CD4-positive, CD25-positive, alpha-beta regulatory T cell (primary cell): Measurements from ENCODE around the gene SLC35B2. TPM values are rescaled to one million over a fixed set of nuclear protein-coding genes. Genes with fewer than 3 reads are reported as not detected.

Experiments used
- ATAC-seq, 2 donors: fragments of 150-1000 bp; cut with Tn5 transposase; one replicate each; pipeline ENCODE4 v1.10.0; 2021; ENCODE audit warnings: low read depth in 2 of 2, moderate number of reproducible peaks in 2 of 2, moderate library complexity in 1 of 2
- DNase-seq, 3 donors: peaks; one replicate each; pipeline versions ENCODE4 v3.0.0 to v3.0.0-alpha.2; 2012 to 2022; ENCODE audit warnings: mixed read lengths in 1 of 3
- H3K27ac ChIP-seq: one replicate; pipeline ENCODE4 v1.7.0; 2013; ENCODE audit warnings: mild to moderate bottlenecking, low read length; ENCODE audit not compliant: insufficient read depth, poor library complexity, severe bottlenecking
- H3K27me3 ChIP-seq: one replicate; pipeline ENCODE4 v1.7.0; 2013; ENCODE audit warnings: low read length; ENCODE audit not compliant: control insufficient read depth, insufficient read depth
- H3K36me3 ChIP-seq: one replicate; pipeline ENCODE4 v1.7.0; 2013; ENCODE audit warnings: mild to moderate bottlenecking, low read length, moderate library complexity; ENCODE audit not compliant: control insufficient read depth, insufficient read depth
- H3K4me1 ChIP-seq: 2 replicates; pipeline ENCODE4 v1.7.0; 2013; ENCODE audit warnings: mild to moderate bottlenecking, low read length; ENCODE audit not compliant: insufficient read depth, control insufficient read depth, poor library complexity, severe bottlenecking
- H3K4me3 ChIP-seq: one replicate; pipeline ENCODE4 v1.7.0; 2013; ENCODE audit warnings: low read depth, mild to moderate bottlenecking, low read length, moderate library complexity
- H3K9me3 ChIP-seq, 2 experiments: 1 replicate in 1 of 2; 2 replicates in 1 of 2; pipeline ENCODE4 v1.7.0; 2013; ENCODE audit warnings: low read length in 2 of 2, mild to moderate bottlenecking in 1 of 2, moderate library complexity in 1 of 2; ENCODE audit not compliant: control insufficient read depth in 2 of 2
- H3K27ac Mint-ChIP-seq, 3 donors: one replicate each; pipeline ENCODE4 v1.8.0; 2020 to 2022; ENCODE audit warnings: mild to moderate bottlenecking in 3 of 3, mixed read lengths in 3 of 3, moderate library complexity in 2 of 3
- H3K27me3 Mint-ChIP-seq: one replicate; pipeline ENCODE4 v1.8.0; 2022; ENCODE audit warnings: mild to moderate bottlenecking, mixed read lengths
- H3K36me3 Mint-ChIP-seq: one replicate; pipeline ENCODE4 v1.8.0; 2020; ENCODE audit warnings: mixed read lengths
- H3K4me1 Mint-ChIP-seq, 4 donors: one replicate each; pipeline ENCODE4 v1.8.0; 2020 to 2022; ENCODE audit warnings: mixed read lengths in 4 of 4, mild to moderate bottlenecking in 1 of 4
- H3K4me3 Mint-ChIP-seq, 4 donors: one replicate each; pipeline ENCODE4 v1.8.0; 2020 to 2022; ENCODE audit warnings: mild to moderate bottlenecking in 4 of 4, mixed read lengths in 4 of 4, moderate library complexity in 3 of 4
- H3K9me3 Mint-ChIP-seq, 7 donors: one replicate each; pipeline ENCODE4 v1.8.0; 2020 to 2022; ENCODE audit warnings: mixed read lengths in 7 of 7, mild to moderate bottlenecking in 3 of 7, moderate library complexity in 2 of 7
- polyA plus RNA-seq, 4 donors: library from polyadenylated mRNA; unstranded; fragments of 300-500 nt; fragmentation: Illumina TruSeq; gene quantifications; one replicate each; pipeline ENCODE4 v1.2.3, GENCODE V29; 2021
- total RNA-seq: library from RNA; stranded (reverse); gene quantifications from one replicate; pipeline ENCODE4 v1.2.3, GENCODE V29; 2022

Gene SLC35B2
- total and polyA plus RNA-seq, 5 donors from 2014 or later, result 14.8 to 42.4 (median 34.2) TPM

DNA sequence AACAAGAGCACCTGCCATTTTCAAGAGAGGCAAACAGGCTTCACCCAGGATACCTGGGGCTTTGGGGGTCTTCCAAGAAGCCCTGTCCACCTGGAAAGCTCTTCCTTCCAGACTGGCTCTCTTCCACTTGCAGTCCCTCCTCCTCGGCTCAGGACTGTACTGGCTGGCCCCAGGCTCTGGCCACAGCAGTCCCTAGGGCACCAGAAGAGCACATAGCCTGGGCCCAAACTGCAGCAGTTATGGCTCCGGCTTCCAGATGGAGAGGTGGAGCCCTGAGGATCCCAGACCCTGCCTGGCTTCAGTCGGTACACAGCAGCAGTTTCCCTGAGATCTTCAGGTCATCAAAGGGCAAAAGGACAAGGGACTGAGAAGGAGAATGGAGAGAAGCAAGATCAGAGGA, 1.6 kb upstream of the SLC35B2 start:
- H3K4me3 ChIP-seq, result no peak overlapping the region
- peaks cover 37% of the 10 kb centered on the region for H3K36me3 ChIP-seq
- DNase-seq (no peak), ATAC-seq (no peak)
- H3K4me1 ChIP-seq, result peaks cover 48% of the 10 kb centered on the region
- H3K36me3 Mint-ChIP-seq, result peaks cover 9% of the 10 kb centered on the region
- H3K27ac ChIP-seq, result no peak overlapping the region
- H3K9me3 ChIP-seq, result no peaks in the 10 kb centered on the region
- H3K27ac Mint-ChIP-seq, result no peak overlapping the region
- no peaks in the 10 kb centered on the region for H3K27me3 Mint-ChIP-seq
- H3K27me3 ChIP-seq, result no peaks in the 10 kb centered on the region
- H3K4me3 Mint-ChIP-seq, result peak overlapping the region; percentile 84 to 92 (median 90)
- H3K4me1 Mint-ChIP-seq, result peaks cover 4 to 66% (median 49%) of the 10 kb centered on the region in 4 donors
- no peaks in the 10 kb centered on the region for H3K9me3 Mint-ChIP-seq

DNA sequence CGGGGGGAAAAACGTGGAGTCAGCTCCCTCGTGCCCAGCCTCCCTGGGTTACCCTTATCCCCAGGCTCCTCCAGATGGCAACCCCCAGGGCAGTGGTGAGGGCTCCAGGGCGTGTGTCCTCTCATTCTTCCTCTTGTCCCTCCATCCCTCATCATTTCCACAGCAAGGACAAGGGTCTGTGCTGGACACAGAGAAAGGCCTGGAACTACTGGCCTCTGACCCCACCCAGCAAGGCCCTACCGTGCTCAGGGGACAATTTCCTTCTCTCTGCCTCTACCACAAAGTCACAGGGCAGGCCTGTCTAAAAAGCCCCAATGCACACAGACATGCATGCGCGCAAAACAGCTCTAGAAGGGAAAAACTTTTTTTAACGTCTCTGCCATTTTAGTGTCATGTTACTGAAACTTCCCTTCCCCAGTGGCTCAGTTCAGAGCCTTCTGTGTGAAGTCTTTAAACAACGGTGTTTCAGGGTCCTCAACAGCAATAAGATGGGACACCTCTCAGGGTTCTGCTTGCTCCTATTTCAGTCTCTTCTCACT, 1.1 kb upstream of the SLC35B2 start:
- Mint-ChIP-seq H3K4me3 (peak overlapping the region; percentile 84 to 92 (median 90)), H3K36me3 (peaks cover 14% of the 10 kb centered on the region), H3K27ac (peak overlapping the region; percentile 57 to 94 (median 91)), H3K4me1 (peaks cover 4 to 65% (median 50%) of the 10 kb centered on the region in 4 donors), H3K27me3 (no peaks in the 10 kb centered on the region), H3K9me3 (no peaks in the 10 kb centered on the region)
- Histone ChIP-seq H3K27me3 (no peaks in the 10 kb centered on the region), H3K36me3 (peaks cover 42% of the 10 kb centered on the region), H3K4me1 (peaks cover 43% of the 10 kb centered on the region), H3K4me3 (no peak overlapping the region), H3K27ac (peak overlapping the region; percentile 80), H3K9me3 (no peaks in the 10 kb centered on the region)
- ATAC-seq (no peak), DNase-seq (no peak)

DNA sequence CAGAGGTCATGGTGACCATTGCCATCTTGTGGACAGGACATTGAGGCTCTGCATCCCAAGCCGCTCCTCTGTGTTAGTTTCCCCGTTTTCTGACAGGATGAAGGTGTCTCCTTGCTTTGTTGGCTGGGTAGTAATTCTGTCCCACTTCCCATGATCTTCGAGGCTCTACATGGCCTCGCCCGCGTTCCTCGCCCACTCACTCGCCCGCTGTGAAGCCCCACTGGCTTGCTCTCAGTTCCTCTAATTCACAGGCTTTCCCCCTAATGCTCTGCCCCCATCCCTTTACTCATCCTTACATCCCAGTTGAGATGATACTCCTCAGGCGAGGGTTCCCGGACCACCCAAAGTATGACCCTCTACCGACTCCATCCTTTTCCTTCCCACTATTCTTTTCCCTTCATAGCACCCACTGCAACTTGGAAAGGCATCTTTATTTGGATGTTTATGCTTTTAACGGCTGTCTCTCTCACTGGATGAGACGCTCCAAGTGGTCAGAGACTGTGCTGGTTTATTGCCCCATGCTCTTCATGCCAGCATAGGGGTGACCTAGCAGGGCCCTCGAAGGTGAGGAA, 511 bp upstream of the SLC35B2 start:
- Mint-ChIP-seq H3K27ac (peak overlapping the region; percentile 91 to 95 (median 94)), H3K27me3 (no peaks in the 10 kb centered on the region), H3K4me1 (peaks cover 4 to 65% (median 48%) of the 10 kb centered on the region in 4 donors), H3K4me3 (peak overlapping the region; percentile 84 to 92 (median 90)), H3K9me3 (no peaks in the 10 kb centered on the region), H3K36me3 (peaks cover 20% of the 10 kb centered on the region)
- H3K36me3 ChIP-seq, result peaks cover 48% of the 10 kb centered on the region
- peaks cover 37% of the 10 kb centered on the region for H3K4me1 ChIP-seq
- DNase-seq (no peak), ATAC-seq (peak; percentile 2 to 7)
- peak overlapping the region; percentile 66 for H3K4me3 ChIP-seq
- peak overlapping the region; percentile 80 for H3K27ac ChIP-seq
- H3K9me3 ChIP-seq, result no peaks in the 10 kb centered on the region
- H3K27me3 ChIP-seq, result no peaks in the 10 kb centered on the region

DNA sequence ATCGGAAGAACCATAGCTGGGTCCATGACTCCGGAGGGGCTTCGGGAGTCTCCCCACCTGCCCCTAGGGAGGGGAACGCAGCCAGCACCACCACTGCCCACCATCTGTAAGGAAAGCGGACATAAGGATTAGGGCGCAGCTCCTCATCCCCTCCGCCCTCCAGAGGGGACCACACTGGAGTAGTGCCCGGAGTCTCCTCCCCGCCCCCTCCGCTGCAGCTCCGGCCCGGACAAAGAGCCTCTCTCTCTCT, 628 bp downstream of the SLC35B2 start:
- Histone ChIP-seq H3K36me3 (peaks cover 58% of the 10 kb centered on the region), H3K4me1 (peaks cover 26% of the 10 kb centered on the region), H3K27ac (peak overlapping the region; percentile 80), H3K27me3 (no peaks in the 10 kb centered on the region), H3K9me3 (no peaks in the 10 kb centered on the region), H3K4me3 (peak overlapping the region; percentile 67)
- H3K27me3 Mint-ChIP-seq, result no peaks in the 10 kb centered on the region
- H3K4me3 Mint-ChIP-seq, result peak overlapping the region; percentile 88 to 98 (median 94)
- DNase-seq (no peak), ATAC-seq (no peak)
- peaks cover 27% of the 10 kb centered on the region for H3K36me3 Mint-ChIP-seq
- H3K4me1 Mint-ChIP-seq, result peaks cover 4 to 67% (median 41%) of the 10 kb centered on the region in 4 donors
- H3K9me3 Mint-ChIP-seq, result no peaks in the 10 kb centered on the region
- H3K27ac Mint-ChIP-seq, result peak overlapping the region; percentile 76 to 95 (median 87)

DNA sequence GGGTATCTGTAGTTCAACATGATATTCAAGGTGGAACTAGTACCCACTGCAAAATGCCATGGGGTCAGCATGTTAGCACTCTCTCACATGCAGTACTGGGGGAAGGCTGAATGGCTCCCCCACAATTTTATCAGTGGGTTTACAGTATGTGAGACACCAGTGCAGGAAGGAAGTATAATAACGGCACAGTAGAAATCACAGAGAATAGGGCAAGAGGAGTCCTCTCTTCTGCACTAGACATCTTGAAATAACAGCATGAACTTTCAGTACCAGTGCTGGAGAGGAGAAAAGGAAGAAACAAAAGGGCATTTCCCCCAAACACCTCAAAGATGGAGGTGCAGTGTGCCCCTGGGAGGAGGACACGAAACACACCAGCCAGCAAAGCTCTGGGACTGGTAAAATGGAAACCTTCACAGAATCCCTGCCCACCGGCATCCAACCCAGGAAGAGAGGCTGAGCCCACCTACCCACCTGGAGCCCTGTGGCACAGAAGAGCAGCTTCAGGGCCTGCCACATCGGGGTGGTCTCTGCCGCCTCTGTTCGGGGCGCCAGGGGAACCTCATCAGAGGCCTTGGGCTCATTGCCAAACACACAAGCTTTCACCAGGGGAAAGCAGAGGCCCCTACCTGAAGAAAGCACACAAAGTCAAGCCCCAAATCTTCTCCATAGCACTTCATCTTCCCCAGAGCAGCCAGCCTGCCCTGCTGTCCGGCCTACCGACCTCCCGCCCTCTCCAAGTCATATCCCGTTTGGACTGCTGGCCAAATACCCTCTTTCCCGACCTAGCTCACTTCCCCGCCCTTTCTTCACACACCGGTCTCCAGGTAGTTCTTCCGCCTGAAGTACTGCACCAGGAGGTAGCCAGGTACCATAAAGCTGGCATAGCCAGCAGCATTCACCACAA, 1.2 kb downstream of the SLC35B2 start:
- Mint-ChIP-seq H3K27me3 (no peaks in the 10 kb centered on the region), H3K4me3 (peak overlapping the region; percentile 88 to 98 (median 94)), H3K27ac (peak overlapping the region; percentile 76 to 95 (median 87)), H3K36me3 (peaks cover 30% of the 10 kb centered on the region), H3K9me3 (no peaks in the 10 kb centered on the region), H3K4me1 (peaks cover 2 to 70% (median 41%) of the 10 kb centered on the region in 4 donors)
- peaks cover 26% of the 10 kb centered on the region for H3K4me1 ChIP-seq
- H3K27me3 ChIP-seq, result no peaks in the 10 kb centered on the region
- no peaks in the 10 kb centered on the region for H3K9me3 ChIP-seq
- H3K4me3 ChIP-seq, result peak overlapping the region; percentile 67
- H3K36me3 ChIP-seq, result peaks cover 64% of the 10 kb centered on the region
- peak overlapping the region; percentile 80 for H3K27ac ChIP-seq
- DNase-seq (no peak), ATAC-seq (no peak)

DNA sequence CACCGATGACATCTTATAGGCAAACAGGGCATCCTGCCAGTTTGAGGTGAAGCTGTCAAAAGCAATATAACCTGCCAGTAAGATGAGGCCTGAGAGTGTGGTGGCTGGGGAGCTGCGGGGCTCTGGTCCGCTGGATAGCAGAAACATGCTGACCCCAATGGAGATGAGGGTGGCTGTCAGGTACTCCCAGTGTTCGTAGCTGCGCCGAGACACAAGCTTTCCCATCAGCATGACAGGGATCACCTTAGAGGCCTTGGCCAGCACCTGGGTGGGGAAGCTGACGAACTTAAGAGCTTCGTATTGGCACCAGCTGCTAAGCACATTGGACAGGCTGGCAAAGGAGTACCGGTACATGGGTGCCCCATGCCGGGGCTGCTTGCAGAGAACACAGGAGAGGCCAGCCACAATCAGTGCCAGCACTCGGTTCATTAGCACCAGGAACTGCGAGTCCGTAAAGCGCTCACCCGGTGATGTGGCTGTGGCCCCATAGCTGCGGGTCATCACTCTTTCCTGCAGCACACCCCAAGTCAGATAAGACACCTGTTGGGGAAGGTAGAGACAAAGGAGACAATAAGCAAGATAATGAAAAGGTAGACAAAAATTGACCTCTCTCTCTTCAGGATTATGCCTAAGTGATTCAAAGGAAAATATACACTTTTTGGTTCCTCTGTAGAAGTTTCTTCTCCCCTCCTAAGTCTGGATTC, 2.1 kb downstream of the SLC35B2 start:
- H3K36me3 Mint-ChIP-seq, result peaks cover 33% of the 10 kb centered on the region
- H3K9me3 Mint-ChIP-seq, result no peaks in the 10 kb centered on the region
- H3K27me3 Mint-ChIP-seq, result no peaks in the 10 kb centered on the region
- Histone ChIP-seq H3K9me3 (no peaks in the 10 kb centered on the region), H3K27me3 (no peaks in the 10 kb centered on the region), H3K36me3 (peaks cover 67% of the 10 kb centered on the region), H3K4me1 (peaks cover 26% of the 10 kb centered on the region), H3K4me3 (peak overlapping the region; percentile 67), H3K27ac (peak overlapping the region; percentile 80)
- H3K4me1 Mint-ChIP-seq, result peaks cover 3 to 74% (median 41%) of the 10 kb centered on the region in 4 donors
- DNase-seq, result no peak
- H3K4me3 Mint-ChIP-seq, result peak overlapping the region; percentile 88 to 98 (median 94)
- no peak for ATAC-seq
- peak overlapping the region; percentile 76 to 95 (median 87) for H3K27ac Mint-ChIP-seq

DNA sequence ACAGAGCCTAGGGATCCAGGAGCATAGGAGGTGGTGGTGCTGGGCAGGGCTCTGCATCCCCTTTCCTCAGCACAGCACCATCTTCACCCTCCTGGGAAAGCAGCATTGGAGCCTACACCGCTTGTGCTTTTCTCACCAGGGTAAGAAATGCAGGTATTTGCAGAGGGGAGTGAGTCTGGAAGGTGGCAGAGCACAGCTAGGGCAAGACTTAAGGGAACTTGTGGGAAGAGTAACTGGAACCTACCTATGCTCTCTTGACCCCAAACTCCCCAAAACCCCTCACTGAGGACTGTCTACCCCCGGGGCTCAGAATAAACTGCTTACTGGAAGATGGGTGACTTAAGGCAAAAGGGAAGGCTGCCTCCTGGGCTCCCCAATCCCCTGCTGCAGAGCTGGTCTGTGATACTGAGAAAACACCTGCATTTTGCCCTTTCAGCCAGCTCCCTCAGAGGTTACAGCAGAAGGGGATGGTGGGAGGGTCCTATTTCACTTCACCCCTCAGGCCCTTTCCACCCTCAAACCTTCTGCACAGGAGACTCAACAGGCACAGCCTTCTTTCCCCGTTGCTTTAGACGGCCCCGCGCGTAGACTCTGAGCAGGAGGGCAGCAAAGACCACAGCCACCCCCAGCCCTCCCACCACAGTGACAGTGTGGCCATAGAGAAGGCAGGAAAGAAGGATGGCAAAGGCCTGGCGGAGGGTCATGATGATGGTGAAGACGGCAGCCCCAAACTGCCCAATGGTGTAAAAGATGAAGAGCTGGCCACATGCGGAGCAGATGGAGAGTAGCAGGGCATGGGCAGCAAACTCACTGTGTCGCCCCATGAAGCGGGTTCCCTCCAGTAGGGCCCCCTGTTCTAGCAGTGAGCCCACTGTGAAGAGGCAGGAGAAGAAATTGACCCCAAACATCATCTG, 2.9 kb downstream of the SLC35B2 start:
- H3K27me3 Mint-ChIP-seq, result no peaks in the 10 kb centered on the region
- peak overlapping the region; percentile 34 to 98 (median 80) for H3K4me3 Mint-ChIP-seq
- Histone ChIP-seq H3K4me1 (peaks cover 28% of the 10 kb centered on the region), H3K36me3 (peaks cover 67% of the 10 kb centered on the region), H3K27ac (no peak overlapping the region), H3K9me3 (no peaks in the 10 kb centered on the region), H3K4me3 (no peak overlapping the region), H3K27me3 (no peaks in the 10 kb centered on the region)
- no peaks in the 10 kb centered on the region for H3K9me3 Mint-ChIP-seq
- H3K27ac Mint-ChIP-seq, result peak overlapping the region; percentile 52 to 79 (median 76)
- DNase-seq (no peak), ATAC-seq (no peak)
- peaks cover 6 to 82% (median 48%) of the 10 kb centered on the region in 4 donors for H3K4me1 Mint-ChIP-seq
- H3K36me3 Mint-ChIP-seq, result peaks cover 40% of the 10 kb centered on the region
